ENCODE results near the gene FPR1.
A peak's percentile ranks its signal among the peaks of the same experiment; 100 is the strongest.

The FPR1 gene

GRCh38 chr19:51703575-51704515, 47.8 kb downstream of the FPR1 start:
- peak; percentile 94 for DNase-seq

- DNase-seq = no peak
Observed at GRCh38 chr19:51702825-51703574, 48.7 kb downstream of the FPR1 start.

- no peak for DNase-seq
Observed at GRCh38 chr19:51702103-51702824, 49.4 kb downstream of the FPR1 start.

GRCh38 chr19:51701468-51702100, 50.1 kb downstream of the FPR1 start:
- DNase-seq = no peak

GRCh38 chr19:51699170-51699569, 52.5 kb downstream of the FPR1 start:
- no peak for DNase-seq

GRCh38 chr19:51698296-51698695, 53.4 kb downstream of the FPR1 start:
- no peak for DNase-seq

- DNase-seq = no peak
Observed at GRCh38 chr19:51697169-51697776, 54.4 kb downstream of the FPR1 start.

GRCh38 chr19:51696606-51697005, 55.1 kb downstream of the FPR1 start:
- no peak for DNase-seq

Measured in CD4-positive, alpha-beta T cell treated with Interleukin-4 for 4 hours (primary cell).